GM18498 (cell line): ENCODE measurements around the gene AGAP3.
A peak's percentile ranks its signal among the peaks of the same experiment; 100 is the strongest.
"Not testable (repeated sequence)": the region's sequence is repeated elsewhere in the genome, so short reads cannot be mapped to it uniquely, and the experiment has no call there.

Source experiments
- ATAC-seq: cut with Tn5 transposase; IDR thresholded peaks from one replicate; pipeline ENCODE4 v1.9.1; 2021; ENCODE audit warnings: mild to moderate bottlenecking, moderate library complexity; ENCODE audit not compliant: unreplicated experiment

Gene AGAP3

DNA sequence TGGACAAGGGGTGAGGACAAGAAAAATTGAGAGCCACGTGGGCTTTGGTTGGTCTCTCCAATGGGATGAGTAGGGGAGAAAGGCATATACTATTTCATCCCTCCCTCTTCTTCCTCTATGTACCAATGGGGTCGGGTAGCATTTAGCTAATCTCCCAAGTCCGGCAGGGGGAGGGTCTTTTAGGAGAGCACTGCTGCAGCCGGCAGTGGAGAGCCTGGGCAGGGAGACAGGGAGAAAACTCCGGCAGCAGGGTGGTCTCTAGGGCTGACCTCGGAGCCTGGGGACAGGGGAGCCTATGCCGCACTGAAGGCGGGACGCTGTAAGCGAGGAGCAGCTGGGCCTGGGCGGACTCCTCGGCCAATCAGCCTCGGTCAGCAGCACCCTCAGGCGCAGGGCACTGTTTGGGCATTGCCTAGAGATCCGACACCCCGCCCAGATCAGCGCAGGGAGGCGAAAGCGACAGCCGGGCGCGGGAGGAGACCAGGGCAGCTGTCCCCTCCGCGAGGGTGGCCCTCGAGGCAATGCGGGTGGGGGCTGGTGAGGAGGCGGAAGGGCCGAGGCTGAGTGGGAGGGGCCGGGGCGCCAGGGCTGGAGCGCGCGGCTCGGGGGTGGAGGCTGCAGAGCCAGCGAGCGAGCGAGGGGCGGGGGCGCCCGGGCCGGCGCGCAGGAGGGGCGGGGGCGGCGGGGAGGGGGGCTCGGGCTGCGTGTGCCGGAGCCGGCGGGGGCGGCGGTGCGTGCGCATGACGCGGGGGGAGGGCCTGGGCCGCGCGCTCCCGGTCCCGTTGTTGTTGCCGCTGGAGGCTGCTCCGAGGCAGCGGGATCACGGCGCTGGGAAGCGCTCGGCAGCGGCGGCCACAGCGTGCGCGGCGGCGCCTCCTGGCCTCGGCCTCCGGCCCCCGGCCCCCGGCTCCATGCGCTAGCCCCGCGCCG, at the start of gene AGAP3:
Gene AGAP3 (plus strand): TSS at position 785 of the 930 bp plus-strand sequence. CDS start 267 bp downstream, outside the sequence.
- ATAC-seq = peak; percentile 56

DNA sequence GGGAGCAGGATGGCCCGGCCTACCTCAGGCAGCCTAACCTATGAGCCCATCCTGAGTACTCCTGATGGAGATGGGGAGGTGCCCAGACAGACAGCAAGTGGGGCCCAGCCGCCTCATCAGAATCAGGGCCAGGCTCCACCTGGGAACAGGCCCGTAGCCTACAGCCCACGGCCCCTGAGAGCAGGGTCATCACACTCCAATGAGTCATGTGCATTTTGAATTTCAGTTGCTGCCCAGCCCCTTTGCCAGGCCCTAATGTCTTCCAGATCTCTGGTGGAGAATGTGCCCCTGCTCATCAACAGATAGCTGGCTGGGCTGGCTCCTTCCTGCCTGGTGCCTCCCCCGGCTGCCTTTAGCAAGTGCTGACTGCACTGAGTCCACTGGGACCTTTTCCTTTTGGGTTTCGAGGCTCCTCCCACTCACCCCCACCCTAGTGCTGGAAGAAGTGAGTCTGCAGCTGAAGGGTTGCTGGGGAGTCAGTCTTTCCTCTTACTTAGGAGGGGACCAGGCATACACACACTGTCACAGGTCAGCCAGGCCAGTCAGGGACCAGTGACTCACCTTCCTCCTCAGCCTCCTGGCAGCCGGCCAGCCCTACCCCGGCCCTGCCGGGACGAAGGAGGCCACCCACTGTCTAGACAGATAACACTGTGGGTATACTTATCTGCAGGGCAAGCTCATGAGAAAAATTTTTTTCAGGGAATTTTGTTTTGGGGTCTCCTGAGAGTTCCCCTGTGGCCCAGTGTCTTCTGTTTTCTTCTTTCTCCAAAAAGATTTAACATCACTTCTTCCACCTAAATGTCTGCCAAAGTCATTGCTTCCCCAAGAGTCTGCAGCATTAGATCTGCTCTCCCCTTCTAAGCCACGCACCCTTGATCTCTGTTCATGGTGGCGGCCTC, 47.1 kb upstream of the AGAP3 start:
- ATAC-seq = no peak

DNA sequence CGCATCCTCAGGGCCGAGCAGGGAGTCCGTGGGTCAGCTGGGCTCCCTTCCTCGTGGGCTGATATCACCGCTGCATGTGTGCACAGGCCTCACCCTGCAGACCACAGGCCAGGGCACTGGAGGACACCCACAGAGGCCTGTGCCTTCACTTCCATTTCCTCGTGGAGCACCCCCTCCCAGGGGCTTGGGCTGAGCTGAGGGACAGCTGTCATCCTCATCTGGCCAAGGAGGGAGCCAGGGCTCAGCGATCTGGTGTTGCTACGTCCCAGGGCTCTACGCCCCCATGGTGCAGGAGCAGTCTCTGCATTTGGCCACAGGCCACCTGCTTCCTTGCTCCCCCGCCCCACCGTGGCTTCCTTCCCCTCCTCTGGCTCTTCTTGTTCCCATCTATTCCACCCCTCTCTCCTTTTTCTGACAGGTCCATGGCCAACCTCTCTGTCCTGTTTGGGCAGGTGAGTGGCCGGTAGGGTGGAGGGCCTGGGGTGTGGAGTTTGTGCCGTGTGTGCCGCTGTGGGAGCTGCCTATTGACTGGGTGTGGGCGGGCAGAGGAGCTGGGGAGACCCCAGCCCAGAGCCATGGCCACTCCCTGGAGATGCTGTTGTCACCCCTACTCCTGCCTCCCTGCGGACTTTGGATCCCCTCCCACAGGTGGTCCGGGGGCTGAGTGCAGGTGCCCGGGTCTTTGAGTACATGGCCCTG, 46.3 kb upstream of the AGAP3 start:
- no peak for ATAC-seq

DNA sequence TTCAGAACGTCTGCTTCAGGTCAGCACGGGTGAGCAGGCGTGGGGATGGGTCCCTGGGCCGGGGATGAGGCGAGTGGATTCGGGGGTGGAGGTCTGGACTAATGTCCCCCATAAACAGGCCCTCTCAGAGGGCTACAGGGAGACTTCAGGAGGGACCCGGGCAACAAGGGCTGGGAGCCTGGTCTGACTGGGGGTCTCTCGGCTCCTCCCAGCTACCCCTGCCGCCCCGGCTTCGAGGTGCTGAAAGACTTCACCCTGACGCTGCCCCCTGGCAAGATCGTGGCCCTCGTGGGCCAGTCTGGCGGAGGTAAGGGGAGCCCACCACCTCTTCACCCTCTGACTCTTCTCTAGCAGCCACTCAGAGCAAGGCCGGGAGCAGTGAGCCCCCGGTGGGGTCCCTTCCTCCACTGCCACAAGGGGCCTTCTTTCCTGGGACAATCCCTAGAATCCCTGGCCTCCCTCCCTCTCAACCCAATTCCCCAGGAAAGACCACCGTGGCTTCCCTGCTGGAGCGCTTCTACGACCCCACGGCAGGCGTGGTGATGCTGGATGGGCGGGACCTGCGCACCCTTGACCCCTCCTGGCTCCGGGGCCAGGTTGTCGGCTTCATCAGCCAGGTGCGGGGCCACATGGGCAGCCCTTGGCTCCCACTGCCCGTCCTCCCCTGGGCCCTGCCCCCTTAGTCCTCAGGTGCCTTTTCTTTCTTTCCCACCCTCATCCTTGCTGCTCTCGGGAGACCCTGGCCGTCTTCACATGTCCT, 45.5 kb upstream of the AGAP3 start:
- no peak for ATAC-seq

DNA sequence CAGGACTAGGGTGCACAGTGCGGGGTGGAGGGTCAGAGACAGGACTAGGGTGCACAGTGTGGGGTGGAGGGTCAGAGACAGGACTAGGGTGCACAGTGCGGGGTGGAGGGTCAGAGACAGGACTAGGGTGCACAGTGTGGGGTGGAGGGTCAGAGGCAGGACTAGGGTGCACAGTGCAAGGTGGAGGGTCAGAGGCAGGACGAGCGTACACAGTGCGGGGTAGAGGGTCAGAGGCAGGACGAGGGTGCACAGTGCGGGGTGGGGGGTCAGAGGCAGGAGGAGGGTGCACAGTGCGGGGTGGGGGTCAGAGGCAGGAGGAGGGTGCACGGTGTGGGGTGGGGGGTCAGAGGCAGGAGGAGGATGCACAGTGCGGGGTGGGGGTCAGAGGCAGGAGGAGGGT, 42.8 kb upstream of the AGAP3 start:
- not testable (repeated sequence) for ATAC-seq

DNA sequence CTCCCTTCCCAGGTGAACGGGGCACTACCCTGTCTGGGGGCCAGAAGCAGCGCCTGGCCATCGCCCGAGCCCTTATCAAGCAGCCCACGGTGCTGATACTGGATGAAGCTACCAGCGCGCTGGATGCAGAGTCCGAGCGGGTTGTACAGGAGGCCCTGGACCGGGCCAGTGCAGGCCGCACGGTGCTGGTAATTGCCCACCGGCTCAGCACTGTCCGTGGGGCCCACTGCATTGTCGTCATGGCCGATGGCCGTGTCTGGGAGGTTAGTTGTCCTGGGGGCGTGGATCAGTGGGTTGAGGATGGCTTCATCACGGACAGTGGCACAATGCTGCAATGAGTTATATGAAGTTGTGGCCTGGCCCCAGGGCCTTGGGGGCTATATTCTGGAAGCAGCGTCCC, 42.3 kb upstream of the AGAP3 start:
- no peak for ATAC-seq

DNA sequence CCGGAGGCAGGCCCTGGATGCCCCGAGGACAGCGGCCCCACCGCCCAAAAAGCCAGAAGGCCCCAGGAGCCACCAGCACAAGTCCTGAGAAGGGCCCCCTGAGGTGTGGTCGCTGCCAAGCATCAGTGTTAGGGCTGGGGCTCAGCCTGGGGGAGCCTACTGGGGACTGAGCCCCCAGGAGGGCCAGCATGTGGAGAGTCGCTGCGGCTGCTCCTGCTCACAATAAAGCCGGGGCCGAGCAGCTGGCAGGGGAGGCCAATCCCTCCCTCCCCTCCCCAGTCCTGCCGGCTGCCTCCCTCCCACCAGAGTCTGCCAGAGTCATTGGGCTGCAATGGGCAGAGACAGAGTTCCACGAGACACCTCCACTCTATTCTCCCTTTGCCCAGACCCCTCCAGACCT, 41.0 kb upstream of the AGAP3 start:
- ATAC-seq = no peak

DNA sequence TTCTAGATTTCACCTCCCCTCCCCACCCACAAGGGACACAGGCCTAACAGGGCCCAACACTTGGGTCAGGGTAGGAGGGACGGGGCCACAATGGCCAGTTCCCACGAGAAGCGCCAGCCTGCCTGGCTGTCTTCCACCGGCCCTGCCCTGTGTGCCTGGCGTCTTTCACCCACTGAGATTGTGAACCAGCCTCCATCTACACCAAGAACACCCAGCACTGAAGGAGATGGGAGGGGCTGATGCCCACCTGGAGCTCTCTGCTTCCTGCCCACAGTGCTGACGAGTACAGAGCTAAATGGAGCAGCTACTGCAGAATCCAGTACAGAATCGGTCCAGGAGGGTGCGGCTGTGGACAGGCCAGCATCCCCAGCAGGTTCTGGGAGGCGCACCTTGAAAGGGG, 40.3 kb upstream of the AGAP3 start:
- ATAC-seq = no peak

DNA sequence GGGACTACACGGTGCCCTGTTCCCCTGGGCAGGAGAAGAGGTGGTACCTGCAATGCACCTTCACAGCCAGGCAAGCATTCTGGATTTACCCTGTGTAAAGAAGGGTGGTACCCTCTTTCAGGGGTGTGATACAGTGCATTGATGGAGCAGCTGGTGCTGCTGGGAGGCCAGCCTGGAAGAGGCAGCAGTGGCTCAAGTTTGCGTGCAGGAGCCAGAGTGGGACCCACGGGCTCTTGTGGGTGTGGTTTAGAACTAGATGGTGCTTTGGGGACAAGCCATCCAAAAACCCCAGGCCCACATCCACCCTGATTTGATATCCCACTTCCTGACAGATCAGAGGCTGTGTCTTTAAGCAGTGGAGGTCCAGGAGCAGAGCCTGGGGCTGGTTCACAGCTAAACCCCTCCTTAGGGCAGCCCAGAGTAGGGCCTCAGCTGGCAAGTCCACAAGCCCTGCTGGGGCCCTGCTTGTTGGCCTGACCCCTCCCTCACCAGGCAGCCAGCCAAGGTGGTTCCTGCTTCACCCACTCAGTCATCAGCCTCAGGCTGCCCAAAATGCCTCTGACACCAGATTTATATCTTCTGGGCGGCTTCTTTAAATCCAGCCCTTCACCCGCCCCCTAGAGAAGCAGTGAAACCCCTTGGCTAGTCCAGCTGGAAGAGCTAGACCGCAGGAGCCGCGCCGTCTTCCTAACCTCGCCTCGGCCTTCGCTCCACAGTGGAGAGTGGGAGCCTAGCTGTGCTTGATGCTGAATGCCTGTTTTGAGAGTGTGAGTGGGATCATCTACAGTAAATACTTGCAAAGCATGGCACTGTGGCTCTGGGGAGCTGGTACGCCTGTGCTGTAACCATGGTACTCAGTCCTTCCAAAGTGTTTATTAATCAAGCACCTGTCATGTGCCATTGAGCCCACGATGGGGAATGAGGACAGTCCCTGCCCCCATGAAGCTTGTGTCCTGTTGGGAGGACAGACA, 39.4 kb upstream of the AGAP3 start:
- no peak for ATAC-seq

DNA sequence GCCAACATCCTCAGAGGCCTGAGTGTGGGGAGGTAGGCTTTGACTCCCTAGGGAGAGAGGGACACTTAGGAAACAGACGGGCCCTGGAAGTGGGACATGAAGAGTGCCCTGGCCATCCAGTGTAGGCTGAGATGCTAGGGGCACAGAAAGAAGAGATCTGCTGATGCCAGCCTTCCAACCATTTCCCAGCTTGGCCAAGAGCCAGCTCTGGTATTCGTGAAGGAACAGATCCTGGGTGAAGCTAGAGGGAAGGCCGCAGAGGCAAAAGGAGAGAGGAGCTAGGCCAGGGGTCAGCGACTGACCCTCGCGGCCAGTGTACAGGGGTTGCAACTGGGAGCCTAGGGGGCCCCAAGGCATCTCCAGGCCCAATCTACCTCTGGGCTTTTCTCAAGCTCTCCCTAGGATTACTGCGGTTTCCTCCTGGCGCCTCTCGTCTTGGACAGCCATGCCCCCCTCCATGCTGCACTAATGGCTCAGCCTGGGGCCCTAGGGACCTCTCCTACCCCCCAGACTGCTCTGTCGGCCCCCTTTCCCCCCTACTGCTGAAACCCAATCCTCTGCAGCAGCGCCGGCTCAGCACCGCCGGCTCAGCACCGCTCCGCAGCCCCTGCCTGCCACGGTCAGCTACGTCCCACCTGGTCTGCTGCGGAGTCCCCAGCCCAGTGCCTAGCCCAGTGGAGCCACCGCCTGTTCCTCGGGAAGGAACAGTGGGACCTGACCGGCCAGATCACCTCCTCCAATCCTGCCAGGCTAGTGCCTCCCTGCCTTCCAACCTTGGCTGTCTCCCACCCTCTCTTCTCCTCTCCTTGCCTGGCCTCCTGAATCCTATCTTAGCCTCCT, 38.1 kb upstream of the AGAP3 start, which contains the start of gene ASIC3:
Gene ASIC3 (plus strand): TSS at position 556 of the 840 bp plus-strand sequence. CDS start 355 bp downstream, outside the sequence.
- no peak for ATAC-seq

DNA sequence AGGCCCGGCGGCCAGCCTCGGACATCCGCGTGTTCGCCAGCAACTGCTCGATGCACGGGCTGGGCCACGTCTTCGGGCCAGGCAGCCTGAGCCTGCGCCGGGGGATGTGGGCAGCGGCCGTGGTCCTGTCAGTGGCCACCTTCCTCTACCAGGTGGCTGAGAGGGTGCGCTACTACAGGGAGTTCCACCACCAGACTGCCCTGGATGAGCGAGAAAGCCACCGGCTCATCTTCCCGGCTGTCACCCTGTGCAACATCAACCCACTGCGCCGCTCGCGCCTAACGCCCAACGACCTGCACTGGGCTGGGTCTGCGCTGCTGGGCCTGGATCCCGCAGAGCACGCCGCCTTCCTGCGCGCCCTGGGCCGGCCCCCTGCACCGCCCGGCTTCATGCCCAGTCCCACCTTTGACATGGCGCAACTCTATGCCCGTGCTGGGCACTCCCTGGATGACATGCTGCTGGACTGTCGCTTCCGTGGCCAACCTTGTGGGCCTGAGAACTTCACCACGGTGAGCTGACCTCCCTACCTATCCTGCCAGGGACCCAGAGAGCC, 37.3 kb upstream of the AGAP3 start:
- ATAC-seq = no peak

DNA sequence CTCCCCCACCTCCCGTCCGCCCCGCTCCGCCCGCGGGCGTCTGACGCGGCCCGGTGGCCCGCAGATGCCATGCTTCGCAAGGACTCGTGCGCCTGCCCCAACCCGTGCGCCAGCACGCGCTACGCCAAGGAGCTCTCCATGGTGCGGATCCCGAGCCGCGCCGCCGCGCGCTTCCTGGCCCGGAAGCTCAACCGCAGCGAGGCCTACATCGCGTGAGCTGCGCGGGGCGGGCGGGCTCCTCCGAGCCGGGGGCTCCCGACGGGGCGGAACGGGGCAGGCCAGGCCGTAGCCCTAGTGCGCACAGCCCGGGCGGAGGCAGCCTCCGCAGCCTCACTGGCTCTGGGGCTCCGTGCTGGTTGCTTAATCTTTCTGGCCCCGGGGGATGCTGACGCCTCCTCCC, 35.2 kb upstream of the AGAP3 start:
- ATAC-seq = no peak

DNA sequence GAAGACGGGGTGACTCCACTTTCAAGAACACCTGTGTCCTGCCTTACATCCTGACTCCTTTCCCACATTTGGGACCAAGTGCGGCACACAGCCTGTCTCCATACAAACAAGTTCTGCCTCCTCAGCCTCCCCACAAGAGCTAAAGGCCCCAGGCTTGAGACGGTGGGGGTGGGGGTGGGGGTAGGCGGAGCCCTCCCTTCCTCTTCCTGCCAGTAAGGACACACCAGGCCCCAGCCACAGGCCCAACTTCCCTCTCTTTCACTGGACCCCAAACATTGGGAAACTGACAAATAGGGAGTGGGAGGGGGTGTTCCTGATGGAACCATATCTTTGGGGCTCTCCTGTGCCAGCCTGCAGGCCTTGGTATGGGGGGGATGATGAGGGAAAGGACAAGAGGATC, 33.2 kb upstream of the AGAP3 start:
- ATAC-seq = no peak

DNA sequence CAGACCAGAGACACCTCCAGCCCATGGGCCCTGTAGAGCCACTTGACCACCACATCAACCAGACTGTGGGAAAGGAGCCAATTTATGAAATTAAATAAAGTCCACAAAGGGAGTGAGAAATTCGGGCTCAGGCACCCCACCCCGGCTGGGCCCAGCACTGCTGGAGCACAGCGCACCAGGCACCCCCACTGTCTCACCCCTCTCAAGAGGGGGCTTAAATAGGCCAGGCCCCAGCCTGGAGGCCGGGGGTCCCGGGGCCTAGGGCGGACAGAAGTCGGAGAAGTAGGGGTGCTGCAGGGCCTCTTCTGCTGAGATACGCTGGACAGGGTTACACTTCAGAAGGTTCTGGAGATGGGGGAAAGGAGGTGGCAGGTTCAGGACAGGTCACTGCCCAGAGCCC, 32.5 kb upstream of the AGAP3 start:
- no peak for ATAC-seq

DNA sequence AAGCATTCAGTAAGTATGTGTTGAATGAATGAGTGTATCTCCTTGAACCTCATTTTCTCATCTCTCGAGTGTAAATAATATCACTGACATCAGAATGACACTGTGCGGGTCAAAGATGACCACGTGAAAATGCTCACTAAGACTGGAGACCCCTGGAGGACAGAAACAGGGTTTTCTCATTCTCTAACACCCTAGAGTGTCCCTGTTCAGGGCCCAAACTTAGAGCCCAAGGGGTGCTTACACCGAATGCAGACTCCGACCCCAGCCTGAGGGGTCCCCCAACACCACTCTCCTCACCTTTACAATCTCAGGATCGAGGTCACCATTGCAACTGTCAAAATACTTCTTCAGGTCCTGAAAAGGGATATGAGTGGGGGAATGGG, 30.0 kb upstream of the AGAP3 start:
- no peak for ATAC-seq

DNA sequence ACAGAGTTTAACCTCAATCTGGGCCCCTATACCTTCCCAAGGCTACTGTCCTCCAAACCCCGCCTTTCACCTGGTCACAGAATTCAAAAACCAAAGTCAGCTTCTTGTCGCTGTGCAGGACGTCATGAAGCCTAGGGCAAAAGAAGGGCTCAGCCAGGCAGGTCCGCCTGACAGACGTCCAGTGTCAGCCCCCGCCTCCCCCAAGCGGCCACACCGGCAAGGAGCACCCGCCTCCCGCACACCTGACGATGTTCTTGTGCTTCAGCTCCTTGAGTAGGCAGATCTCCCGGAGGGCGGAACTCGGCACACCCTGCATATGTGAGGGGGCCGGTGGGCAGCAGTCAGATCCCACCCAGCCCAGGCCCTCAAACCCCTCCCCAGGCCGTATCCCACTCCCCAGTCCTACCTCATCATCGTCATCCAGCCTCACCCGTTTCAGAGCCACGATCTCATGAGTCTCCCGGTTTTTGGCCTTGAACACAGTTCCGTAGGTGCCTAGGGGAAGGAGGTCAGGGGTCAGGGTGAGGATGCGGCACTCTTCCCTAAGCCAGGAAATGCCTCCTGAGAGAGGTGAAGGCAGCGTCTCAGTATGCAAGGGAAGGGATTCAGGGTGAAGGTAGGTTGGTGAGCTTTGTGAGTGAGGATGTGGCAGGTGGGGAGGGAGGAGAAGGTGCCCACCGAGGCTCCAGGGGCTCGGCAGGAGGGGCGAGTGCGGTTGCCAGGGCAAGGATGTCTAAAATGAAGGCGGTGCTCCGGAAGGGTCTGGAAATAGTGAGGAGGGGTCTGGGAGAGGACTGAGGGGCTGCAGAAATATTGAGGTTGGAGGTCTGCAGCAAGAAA, 29.4 kb upstream of the AGAP3 start:
- ATAC-seq = no peak

DNA sequence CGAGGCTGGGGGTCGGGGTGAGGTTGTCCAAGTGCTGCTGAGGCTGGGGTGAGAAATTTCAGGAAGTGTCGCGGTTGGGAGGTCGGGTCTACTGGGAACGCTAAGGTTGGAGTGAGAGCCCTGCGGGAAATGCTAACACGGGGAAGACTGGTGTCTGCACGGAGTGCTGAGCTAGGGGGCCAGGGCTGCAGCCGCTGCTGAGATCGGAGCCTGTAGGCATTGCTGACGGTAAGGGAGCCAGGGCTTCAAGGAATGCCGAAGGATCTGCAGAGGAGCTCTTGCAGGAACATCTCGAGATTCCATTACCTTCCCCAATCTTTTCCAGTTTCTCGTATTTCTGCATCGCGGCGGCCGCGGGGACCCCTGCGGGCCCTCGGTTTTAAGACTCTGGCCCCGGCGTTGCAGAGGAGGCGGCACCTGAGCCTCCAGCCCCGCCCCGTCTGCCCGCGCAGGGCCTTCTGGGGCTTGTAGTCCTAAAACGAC, 28.7 kb upstream of the AGAP3 start, which contains the start of gene CDK5:
Gene CDK5 (minus strand): TSS at position 392 of the 483 bp plus-strand sequence. CDS start 49 bp downstream, at position 343.
- ATAC-seq = peak; percentile 10
